ENCODE data around the gene CDKAL1.

The CDKAL1 gene

GRCh38 chr6:20998748-20999448 lies 464.6 kb downstream of the CDKAL1 start:
- H4K20me1 ChIP-seq (ENCODE audit: insufficient read depth, low read length): no peaks in the 10 kb centered on the region
- no peak overlapping the region for H2AFZ ChIP-seq (ENCODE audit: low read length)
- H3K36me3 ChIP-seq (replicated peaks; ENCODE audit: insufficient read depth, low read length): no peaks in the 10 kb centered on the region
- H3K79me2 ChIP-seq (ENCODE audit: low read length): no peaks in the 10 kb centered on the region
- H3K27ac ChIP-seq (ENCODE audit: low read length): no peak overlapping the region
- H3K4me3 ChIP-seq (ENCODE audit: low read length): no peak overlapping the region
- no peak for DNase-seq
- TF ChIP-seq EZH2phosphoT487 (IDR thresholded peaks at IDR 0.05; ENCODE audit: low read length) (no peak), EZH2 (optimal IDR thresholded peaks at IDR 0.05; ENCODE audit: low read depth, low read length) (no peak)
- TF ChIP-seq, protein P1, sequence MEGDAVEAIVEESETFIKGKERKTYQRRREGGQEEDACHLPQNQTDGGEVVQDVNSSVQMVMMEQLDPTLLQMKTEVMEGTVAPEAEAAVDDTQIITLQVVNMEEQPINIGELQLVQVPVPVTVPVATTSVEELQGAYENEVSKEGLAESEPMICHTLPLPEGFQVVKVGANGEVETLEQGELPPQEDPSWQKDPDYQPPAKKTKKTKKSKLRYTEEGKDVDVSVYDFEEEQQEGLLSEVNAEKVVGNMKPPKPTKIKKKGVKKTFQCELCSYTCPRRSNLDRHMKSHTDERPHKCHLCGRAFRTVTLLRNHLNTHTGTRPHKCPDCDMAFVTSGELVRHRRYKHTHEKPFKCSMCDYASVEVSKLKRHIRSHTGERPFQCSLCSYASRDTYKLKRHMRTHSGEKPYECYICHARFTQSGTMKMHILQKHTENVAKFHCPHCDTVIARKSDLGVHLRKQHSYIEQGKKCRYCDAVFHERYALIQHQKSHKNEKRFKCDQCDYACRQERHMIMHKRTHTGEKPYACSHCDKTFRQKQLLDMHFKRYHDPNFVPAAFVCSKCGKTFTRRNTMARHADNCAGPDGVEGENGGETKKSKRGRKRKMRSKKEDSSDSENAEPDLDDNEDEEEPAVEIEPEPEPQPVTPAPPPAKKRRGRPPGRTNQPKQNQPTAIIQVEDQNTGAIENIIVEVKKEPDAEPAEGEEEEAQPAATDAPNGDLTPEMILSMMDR (IDR thresholded peaks at IDR 0.05; ENCODE audit: low read length): no peak
- H3K27me3 ChIP-seq (replicated peaks; ENCODE audit: insufficient read depth, low read length): no peaks in the 10 kb centered on the region
- H3K4me2 ChIP-seq (ENCODE audit: low read depth, low read length): no peak overlapping the region
- H3F3A ChIP-seq (ENCODE audit: insufficient read depth, low read length): no peaks in the 10 kb centered on the region; the same call in 1 of the 2 replicates
- H3K9me2 ChIP-seq (replicated peaks; ENCODE audit: insufficient read depth, low read length): no peaks in the 10 kb centered on the region
- no peak overlapping the region for H3K9ac ChIP-seq (ENCODE audit: low read length)
- H3K9me3 ChIP-seq (replicated peaks; ENCODE audit: insufficient read depth, low read length): no peaks in the 10 kb centered on the region
- peaks cover 3% of the 10 kb centered on the region for H3K4me1 ChIP-seq (ENCODE audit: low read length)

DNA sequence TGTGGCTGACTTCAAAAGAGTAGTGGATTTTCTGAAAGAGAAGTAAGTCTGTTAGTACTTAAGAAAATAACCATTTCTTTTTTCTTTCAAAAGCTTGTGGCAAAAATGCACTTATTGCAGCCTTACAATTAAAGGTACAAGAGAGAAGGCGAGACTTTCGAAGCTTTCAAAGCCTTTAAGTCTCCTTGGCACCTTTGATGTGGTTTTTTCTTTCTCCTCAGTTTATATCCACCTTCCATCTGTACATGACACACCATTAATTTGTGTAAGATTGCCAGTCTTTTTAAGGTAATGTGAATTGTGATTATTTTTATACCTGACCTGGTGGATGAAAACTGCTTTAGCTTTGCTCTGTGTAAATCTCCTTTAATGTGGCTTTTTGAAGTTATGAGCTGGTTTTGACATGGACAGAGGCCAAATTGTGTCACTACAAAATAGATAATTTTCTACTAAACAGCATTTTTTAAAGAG lies 466.1 kb downstream of the CDKAL1 start:
- H3K36me3 ChIP-seq (replicated peaks; ENCODE audit: insufficient read depth, low read length): no peaks in the 10 kb centered on the region
- H3K9me3 ChIP-seq (replicated peaks; ENCODE audit: insufficient read depth, low read length): no peaks in the 10 kb centered on the region
- no peak for DNase-seq
- no peak for TF ChIP-seq EZH2phosphoT487 (IDR thresholded peaks at IDR 0.05; ENCODE audit: low read length)
- TF ChIP-seq, protein P1 (IDR thresholded peaks at IDR 0.05; ENCODE audit: low read length): no peak
- no peak for TF ChIP-seq EZH2 (optimal IDR thresholded peaks at IDR 0.05; ENCODE audit: low read depth, low read length)
- no peak overlapping the region for H3K27ac ChIP-seq (ENCODE audit: low read length)
- no peak overlapping the region for H3K4me2 ChIP-seq (ENCODE audit: low read depth, low read length)
- no peaks in the 10 kb centered on the region for H3K27me3 ChIP-seq (replicated peaks; ENCODE audit: insufficient read depth, low read length)
- no peak overlapping the region for H3K9ac ChIP-seq (ENCODE audit: low read length)
- no peaks in the 10 kb centered on the region for H3K79me2 ChIP-seq (ENCODE audit: low read length)
- no peaks in the 10 kb centered on the region for H3K9me2 ChIP-seq (replicated peaks; ENCODE audit: insufficient read depth, low read length)
- H2AFZ ChIP-seq (ENCODE audit: low read length): no peak overlapping the region
- no peak overlapping the region for H3K4me3 ChIP-seq (ENCODE audit: low read length)
- H3K4me1 ChIP-seq (ENCODE audit: low read length): peaks cover 9% of the 10 kb centered on the region
- no peaks in the 10 kb centered on the region; the same call in 1 of the 2 replicates for H3F3A ChIP-seq (ENCODE audit: insufficient read depth, low read length)
- no peaks in the 10 kb centered on the region for H4K20me1 ChIP-seq (ENCODE audit: insufficient read depth, low read length)

- H3K4me1 ChIP-seq (ENCODE audit: low read length): peaks cover 9% of the 10 kb centered on the region
- no peaks in the 10 kb centered on the region; the same call in 1 of the 2 replicates for H3F3A ChIP-seq (ENCODE audit: insufficient read depth, low read length)
- no peaks in the 10 kb centered on the region for H3K9me2 ChIP-seq (replicated peaks; ENCODE audit: insufficient read depth, low read length)
- no peak for DNase-seq
- H3K9me3 ChIP-seq (replicated peaks; ENCODE audit: insufficient read depth, low read length): no peaks in the 10 kb centered on the region
- TF ChIP-seq, protein P1 (IDR thresholded peaks at IDR 0.05; ENCODE audit: low read length): no peak
- no peak for TF ChIP-seq EZH2 (optimal IDR thresholded peaks at IDR 0.05; ENCODE audit: low read depth, low read length)
- no peak for TF ChIP-seq EZH2phosphoT487 (IDR thresholded peaks at IDR 0.05; ENCODE audit: low read length)
- H3K79me2 ChIP-seq (ENCODE audit: low read length): no peaks in the 10 kb centered on the region
- H4K20me1 ChIP-seq (ENCODE audit: insufficient read depth, low read length): no peaks in the 10 kb centered on the region
- no peak overlapping the region for H3K27ac ChIP-seq (ENCODE audit: low read length)
- no peak overlapping the region for H3K9ac ChIP-seq (ENCODE audit: low read length)
- H3K36me3 ChIP-seq (replicated peaks; ENCODE audit: insufficient read depth, low read length): no peaks in the 10 kb centered on the region
- H2AFZ ChIP-seq (ENCODE audit: low read length): no peak overlapping the region
- no peaks in the 10 kb centered on the region for H3K27me3 ChIP-seq (replicated peaks; ENCODE audit: insufficient read depth, low read length)
- H3K4me3 ChIP-seq (ENCODE audit: low read length): no peak overlapping the region
- no peak overlapping the region for H3K4me2 ChIP-seq (ENCODE audit: low read depth, low read length)
These were observed 467.5 kb downstream of the CDKAL1 start for GRCh38 chr6:21001736-21002135.
